SKM-1 (cell line): Measurements from ENCODE around the gene LEAP2.
A peak's percentile ranks its signal among the peaks of the same experiment; 100 is the strongest.

Experiments used
- DNase-seq: peaks from one replicate; lab custom pipeline; 2025; ENCODE audit not compliant: unreplicated experiment; lab: John Stamatoyannopoulos, UW

The LEAP2 gene

GRCh38 chr5:132873119-132873929, at the start of gene LEAP2:
TSS of gene LEAP2 (plus strand) at chr5:132873668. CDS start at chr5:132873695, 27 bp downstream.
- no peak for DNase-seq

- DNase-seq: no peak
These were observed 49.0 kb upstream of the LEAP2 start for GRCh38 chr5:132824426-132824825.

GRCh38 chr5:132825033-132825833, 48.2 kb upstream of the LEAP2 start:
- DNase-seq: no peak

- no peak for DNase-seq
These were observed 47.6 kb upstream of the LEAP2 start for GRCh38 chr5:132825834-132826391.

GRCh38 chr5:132826424-132827082, 46.9 kb upstream of the LEAP2 start:
- DNase-seq: no peak

GRCh38 chr5:132827943-132828673, 45.4 kb upstream of the LEAP2 start:
- DNase-seq: no peak

GRCh38 chr5:132828846-132829494, 44.5 kb upstream of the LEAP2 start:
- no peak for DNase-seq

GRCh38 chr5:132829742-132830435, 43.6 kb upstream of the LEAP2 start:
- peak; percentile 36 for DNase-seq

GRCh38 chr5:132830436-132831094, 42.9 kb upstream of the LEAP2 start, which contains the start of gene SHROOM1:
TSS of gene SHROOM1 (minus strand) at chr5:132830647. CDS start at chr5:132826140, 4,507 bp downstream.
- no peak for DNase-seq

- DNase-seq: no peak
These were observed 42.2 kb upstream of the LEAP2 start for GRCh38 chr5:132831095-132831860.

GRCh38 chr5:132832612-132833011, 40.9 kb upstream of the LEAP2 start:
- DNase-seq: no peak

GRCh38 chr5:132834057-132834456, 39.4 kb upstream of the LEAP2 start:
- DNase-seq: no peak

- DNase-seq: no peak
These were observed 36.6 kb upstream of the LEAP2 start for GRCh38 chr5:132836852-132837251.

GRCh38 chr5:132837868-132838267, 35.6 kb upstream of the LEAP2 start:
- no peak for DNase-seq

- no peak for DNase-seq
These were observed 34.8 kb upstream of the LEAP2 start for GRCh38 chr5:132838516-132839282.

GRCh38 chr5:132839426-132840301, 33.8 kb upstream of the LEAP2 start:
- DNase-seq: no peak
